Naive B cell (primary cell): ENCODE data around the gene KCNK7. TPM values are rescaled to one million over a fixed set of nuclear protein-coding genes. Genes with fewer than 3 reads are reported as not detected.
"Not testable (repeated sequence)": the region's sequence is repeated elsewhere in the genome, so short reads cannot be mapped to it uniquely, and the experiment has no call there.

ENCODE experiments used
- ATAC-seq, 2 donors: fragments of 150-1000 bp; cut with Tn5 transposase; 2 replicates each; pipeline ENCODE4 v1.10.0; 2021; ENCODE audit warnings: low read depth in 2 of 2, mild to moderate bottlenecking in 2 of 2, moderate library complexity in 2 of 2
- DNase-seq: peaks from one replicate; pipeline ENCODE4 v3.0.0; 2022
- H3K27ac Mint-ChIP-seq, 6 donors: one replicate each; pipeline ENCODE4 v1.8.0; 2020 to 2022; ENCODE audit warnings: mild to moderate bottlenecking in 6 of 6, mixed read lengths in 6 of 6, moderate library complexity in 5 of 6, inconsistent platforms in 2 of 6
- H3K27me3 Mint-ChIP-seq, 3 donors: one replicate each; pipeline ENCODE4 v1.8.0; 2021 to 2022; ENCODE audit warnings: mixed read lengths in 3 of 3, mild to moderate bottlenecking in 1 of 3
- H3K36me3 Mint-ChIP-seq, 2 donors: one replicate each; pipeline ENCODE4 v1.8.0; 2020 to 2022; ENCODE audit warnings: mixed read lengths in 2 of 2, inconsistent platforms in 1 of 2, mild to moderate bottlenecking in 1 of 2
- H3K4me1 Mint-ChIP-seq, 3 donors: one replicate each; pipeline ENCODE4 v1.8.0; 2020 to 2022; ENCODE audit warnings: mixed read lengths in 3 of 3, inconsistent platforms in 1 of 3, mild to moderate bottlenecking in 1 of 3, moderate library complexity in 1 of 3
- H3K4me3 Mint-ChIP-seq, 8 donors: one replicate each; pipeline ENCODE4 v1.8.0; 2020 to 2022; ENCODE audit warnings: mild to moderate bottlenecking in 8 of 8, mixed read lengths in 8 of 8, moderate library complexity in 8 of 8, inconsistent platforms in 2 of 8
- H3K9me3 Mint-ChIP-seq, 7 donors: one replicate each; pipeline ENCODE4 v1.8.0; 2020 to 2022; ENCODE audit warnings: mixed read lengths in 7 of 7, mild to moderate bottlenecking in 5 of 7, inconsistent platforms in 2 of 7, moderate library complexity in 1 of 7
- polyA plus RNA-seq, 6 donors: library from polyadenylated mRNA; unstranded; fragments of 300-500 nt; fragmentation: Illumina TruSeq; gene quantifications; one replicate each; pipeline ENCODE4 v1.2.3, GENCODE V29; 2021; ENCODE audit warnings: low read depth in 6 of 6

The KCNK7 gene
- polyA plus RNA-seq, 6 donors from 2014 or later = not detected

GRCh38 chr11:65569164-65569972 is 26.2 kb downstream of the KCNK7 start:
- H3K4me1 Mint-ChIP-seq = peaks cover 59 to 74% (median 70%) of the 10 kb centered on the region in 3 donors

GRCh38 chr11:65565624-65566453 is 29.8 kb downstream of the KCNK7 start:
- no peaks in the 10 kb centered on the region for H3K9me3 Mint-ChIP-seq
- peak overlapping the region; percentile 82 to 100 (median 93) for H3K27ac Mint-ChIP-seq
- DNase-seq (no peak), ATAC-seq (no peak)
- peak overlapping the region in 7 of 8 donors; percentile 9 to 76 (median 66) for H3K4me3 Mint-ChIP-seq
- H3K4me1 Mint-ChIP-seq = peaks cover 46 to 53% (median 46%) of the 10 kb centered on the region in 3 donors
- no peaks in the 10 kb centered on the region for H3K27me3 Mint-ChIP-seq
- no peaks in the 10 kb centered on the region for H3K36me3 Mint-ChIP-seq

More at GRCh38 chr11:65569164-65569972, 26.2 kb downstream of the KCNK7 start:
- Mint-ChIP-seq H3K9me3 (no peaks in the 10 kb centered on the region), H3K4me3 (peak overlapping the region; percentile 96 to 99 (median 99)), H3K27ac (peak overlapping the region; percentile 99 to 100 (median 100)), H3K27me3 (no peaks in the 10 kb centered on the region), H3K36me3 (no peaks in the 10 kb centered on the region)
- ATAC-seq (peak; percentile 16 to 17), DNase-seq (no peak)

GRCh38 chr11:65564879-65565559 is 30.6 kb downstream of the KCNK7 start:
- peaks cover 47 to 54% (median 47%) of the 10 kb centered on the region in 3 donors for H3K4me1 Mint-ChIP-seq
- H3K36me3 Mint-ChIP-seq, ATAC-seq, DNase-seq, H3K9me3 Mint-ChIP-seq, H3K27me3 Mint-ChIP-seq: not testable (repeated sequence)
- H3K27ac Mint-ChIP-seq = peak overlapping the region in 5 of 6 donors; percentile 85 to 100 (median 94)
- peak overlapping the region in 2 of 8 donors; percentile 5 to 52 for H3K4me3 Mint-ChIP-seq

- H3K4me3 Mint-ChIP-seq = peak overlapping the region in 2 of 8 donors; percentile 7 to 77
- no peaks in the 10 kb centered on the region for H3K9me3 Mint-ChIP-seq
- peaks cover 37 to 42% (median 41%) of the 10 kb centered on the region in 3 donors for H3K4me1 Mint-ChIP-seq
- no peaks in the 10 kb centered on the region for H3K36me3 Mint-ChIP-seq
- no peaks in the 10 kb centered on the region for H3K27me3 Mint-ChIP-seq
- no peak for ATAC-seq
- no peak for DNase-seq
- H3K27ac Mint-ChIP-seq = peak overlapping the region in 2 of 6 donors; percentile 29 to 77
These were observed 32.0 kb downstream of the KCNK7 start for GRCh38 chr11:65563601-65564000.

- no peaks in the 10 kb centered on the region for H3K27me3 Mint-ChIP-seq
- H3K4me3 Mint-ChIP-seq = no peak overlapping the region
- no peaks in the 10 kb centered on the region for H3K36me3 Mint-ChIP-seq
- H3K9me3 Mint-ChIP-seq = no peaks in the 10 kb centered on the region
- ATAC-seq (no peak), DNase-seq (no peak)
- H3K27ac Mint-ChIP-seq = peak overlapping the region in 1 of 6 donors; percentile 77
- peaks cover 30 to 34% (median 33%) of the 10 kb centered on the region in 3 donors for H3K4me1 Mint-ChIP-seq
These were observed 32.8 kb downstream of the KCNK7 start for GRCh38 chr11:65562788-65563187.

- no peaks in the 10 kb centered on the region for H3K9me3 Mint-ChIP-seq
- peaks cover 35 to 39% (median 35%) of the 10 kb centered on the region in 3 donors for H3K4me1 Mint-ChIP-seq
- peak overlapping the region in 2 of 6 donors; percentile 88 to 94 for H3K27ac Mint-ChIP-seq
- no peak for ATAC-seq
- DNase-seq = no peak
- H3K36me3 Mint-ChIP-seq = no peaks in the 10 kb centered on the region
- peak overlapping the region in 3 of 8 donors; percentile 43 to 66 (median 55) for H3K4me3 Mint-ChIP-seq
- no peaks in the 10 kb centered on the region for H3K27me3 Mint-ChIP-seq
These were observed 33.6 kb downstream of the KCNK7 start for GRCh38 chr11:65562020-65562419.

- H3K4me1 Mint-ChIP-seq = peaks cover 24 to 42% (median 36%) of the 10 kb centered on the region in 3 donors
- peak overlapping the region in 3 of 8 donors; percentile 25 to 72 (median 66) for H3K4me3 Mint-ChIP-seq
- H3K27ac Mint-ChIP-seq = peak overlapping the region in 4 of 6 donors; percentile 69 to 80 (median 73)
- ATAC-seq = no peak
- H3K36me3 Mint-ChIP-seq = no peaks in the 10 kb centered on the region
- H3K27me3 Mint-ChIP-seq = no peaks in the 10 kb centered on the region
- DNase-seq = no peak
- H3K9me3 Mint-ChIP-seq = no peaks in the 10 kb centered on the region
These were observed 34.8 kb downstream of the KCNK7 start for GRCh38 chr11:65560555-65561418.

GRCh38 chr11:65559951-65560537 is 35.6 kb downstream of the KCNK7 start:
- H3K27ac Mint-ChIP-seq = peak overlapping the region in 4 of 6 donors; percentile 71 to 80 (median 76)
- H3K36me3 Mint-ChIP-seq = no peaks in the 10 kb centered on the region
- no peaks in the 10 kb centered on the region for H3K9me3 Mint-ChIP-seq
- no peaks in the 10 kb centered on the region for H3K27me3 Mint-ChIP-seq
- peaks cover 23 to 40% (median 37%) of the 10 kb centered on the region in 3 donors for H3K4me1 Mint-ChIP-seq
- ATAC-seq (no peak), DNase-seq (no peak)
- peak overlapping the region in 3 of 8 donors; percentile 53 to 72 (median 66) for H3K4me3 Mint-ChIP-seq

- Mint-ChIP-seq H3K4me3 (peak overlapping the region in 6 of 8 donors; percentile 45 to 76 (median 68)), H3K4me1 (peaks cover 28 to 45% (median 38%) of the 10 kb centered on the region in 3 donors), H3K9me3 (no peaks in the 10 kb centered on the region), H3K36me3 (no peaks in the 10 kb centered on the region), H3K27me3 (no peaks in the 10 kb centered on the region), H3K27ac (peak overlapping the region in 3 of 6 donors; percentile 26 to 54 (median 41))
- DNase-seq = no peak
- ATAC-seq = no peak
These were observed 36.1 kb downstream of the KCNK7 start for GRCh38 chr11:65559535-65559934.

GRCh38 chr11:65558930-65559509 is 36.6 kb downstream of the KCNK7 start:
- ATAC-seq = no peak
- Mint-ChIP-seq H3K27ac (peak overlapping the region in 4 of 6 donors; percentile 26 to 60 (median 52)), H3K27me3 (no peaks in the 10 kb centered on the region), H3K9me3 (no peaks in the 10 kb centered on the region), H3K4me1 (peaks cover 31 to 49% (median 41%) of the 10 kb centered on the region in 3 donors), H3K4me3 (peak overlapping the region in 7 of 8 donors; percentile 26 to 86 (median 72)), H3K36me3 (no peaks in the 10 kb centered on the region)
- DNase-seq = no peak

- Mint-ChIP-seq H3K9me3 (no peaks in the 10 kb centered on the region), H3K4me1 (peaks cover 31 to 49% (median 41%) of the 10 kb centered on the region in 3 donors)
These were observed 37.3 kb downstream of the KCNK7 start, which contains the start of gene LTBP3 for GRCh38 chr11:65558002-65558929. Gene LTBP3 (minus strand): TSS chr11:65558359. CDS start chr11:65557959, 400 bp downstream.

More at GRCh38 chr11:65558002-65558929, 37.3 kb downstream of the KCNK7 start, which contains the start of gene LTBP3:
- Mint-ChIP-seq H3K27me3 (no peaks in the 10 kb centered on the region), H3K27ac (peak within 1 kb of the TSS in 4 of 6 donors; percentile 59 to 75 (median 66)), H3K36me3 (no peaks in the 10 kb centered on the region), H3K4me3 (peak within 1 kb of the TSS; percentile 76 to 90 (median 84))
- DNase-seq (no peak), ATAC-seq (peak; percentile 52 to 54)
